Measurements from ENCODE around the gene MIB1.

The MIB1 gene

GRCh38 chr18:21894619-21895367, 154.2 kb downstream of the MIB1 start:
- no peak for DNase-seq (ENCODE audit: low spot score)

DNA sequence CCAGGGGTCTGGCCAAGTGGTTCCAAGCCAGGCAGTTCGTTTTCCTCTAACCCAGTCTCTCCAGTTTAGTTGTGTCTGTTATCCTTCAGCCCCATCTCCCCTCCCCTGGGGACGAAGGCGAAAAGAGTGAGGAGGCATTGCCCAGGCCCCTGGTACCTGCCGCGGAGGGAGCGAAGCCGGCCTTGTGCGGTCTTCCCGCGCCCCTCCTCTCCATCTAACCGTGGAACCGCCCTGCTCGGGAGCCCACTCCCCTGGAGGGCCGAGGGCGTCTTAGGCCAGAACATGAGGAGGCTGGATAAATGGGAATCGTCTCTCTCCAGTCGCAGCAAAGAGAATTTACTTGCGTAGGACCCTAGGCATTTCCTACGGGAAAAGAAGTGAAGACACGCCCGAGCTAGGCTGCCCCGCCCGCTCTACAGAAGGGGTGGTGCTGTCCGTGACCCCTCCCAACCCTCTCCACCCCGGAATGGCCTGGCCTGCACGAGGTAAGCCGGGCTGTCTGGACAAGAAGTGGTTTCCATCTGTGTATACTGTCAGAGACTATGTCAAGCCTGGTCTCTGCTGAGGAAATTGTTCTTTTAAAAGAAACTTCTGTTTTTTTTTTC, 156.2 kb downstream of the MIB1 start:
- DNase-seq (ENCODE audit: low spot score) = no peak

GRCh38 chr18:21897811-21898210, 157.2 kb downstream of the MIB1 start:
- DNase-seq (ENCODE audit: low spot score) = no peak

- no peak for DNase-seq (ENCODE audit: low spot score)
These were observed 160.2 kb downstream of the MIB1 start for GRCh38 chr18:21900605-21901352.

DNA sequence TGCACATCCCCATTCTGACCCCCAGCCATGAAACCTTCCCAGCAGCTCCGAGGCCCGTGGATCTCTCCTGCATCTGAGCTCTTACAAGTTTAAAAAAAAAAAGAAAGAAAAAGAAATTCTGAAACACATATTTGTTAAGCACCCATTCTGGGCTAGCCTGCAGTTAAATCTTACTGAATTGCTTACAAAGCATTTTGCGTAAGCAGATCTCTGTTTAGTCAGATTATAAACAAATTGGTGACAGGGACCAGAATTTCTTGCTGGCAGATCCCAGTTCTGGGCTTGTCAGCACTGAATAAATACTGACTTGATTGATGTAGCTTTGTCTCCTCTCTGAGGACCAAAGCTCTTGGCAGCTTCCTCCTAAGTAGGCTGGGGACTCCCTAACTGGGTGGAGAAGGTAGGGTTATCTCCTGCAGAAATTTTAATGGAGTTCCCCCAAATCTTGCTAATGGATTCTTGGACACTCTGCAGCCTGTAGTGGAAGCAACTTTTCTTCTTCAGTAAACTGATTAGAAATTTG, 160.9 kb downstream of the MIB1 start:
- DNase-seq (ENCODE audit: low spot score) = no peak

GRCh38 chr18:21903709-21904108, 163.1 kb downstream of the MIB1 start:
- no peak for DNase-seq (ENCODE audit: low spot score)

- DNase-seq (ENCODE audit: low spot score) = no peak
These were observed 164.3 kb downstream of the MIB1 start for GRCh38 chr18:21904856-21905255.

DNA sequence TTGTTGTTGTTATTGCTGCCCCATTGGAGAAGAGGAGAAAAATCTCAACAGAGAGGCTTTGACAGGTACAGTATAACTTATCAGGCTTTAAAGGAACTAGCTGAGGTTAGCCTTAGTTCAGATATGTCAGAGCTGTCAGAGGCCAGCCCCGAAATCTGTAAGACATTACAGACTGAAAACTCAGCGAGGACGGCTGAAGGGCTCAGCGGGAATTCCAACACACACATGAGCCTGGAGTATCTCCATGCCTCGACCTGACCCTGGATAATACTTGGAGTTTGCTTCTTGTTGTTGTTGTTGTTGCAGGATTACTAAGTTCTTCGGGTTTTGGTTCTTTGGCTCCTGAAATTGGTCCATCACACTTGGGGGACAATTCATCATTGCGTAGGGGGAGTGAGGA, 166.9 kb downstream of the MIB1 start:
- no peak for DNase-seq (ENCODE audit: low spot score)

GRCh38 chr18:21908711-21909110, 168.1 kb downstream of the MIB1 start:
- DNase-seq (ENCODE audit: low spot score) = no peak

- DNase-seq (ENCODE audit: low spot score) = no peak
These were observed 170.3 kb downstream of the MIB1 start for GRCh38 chr18:21910906-21911305.

DNA sequence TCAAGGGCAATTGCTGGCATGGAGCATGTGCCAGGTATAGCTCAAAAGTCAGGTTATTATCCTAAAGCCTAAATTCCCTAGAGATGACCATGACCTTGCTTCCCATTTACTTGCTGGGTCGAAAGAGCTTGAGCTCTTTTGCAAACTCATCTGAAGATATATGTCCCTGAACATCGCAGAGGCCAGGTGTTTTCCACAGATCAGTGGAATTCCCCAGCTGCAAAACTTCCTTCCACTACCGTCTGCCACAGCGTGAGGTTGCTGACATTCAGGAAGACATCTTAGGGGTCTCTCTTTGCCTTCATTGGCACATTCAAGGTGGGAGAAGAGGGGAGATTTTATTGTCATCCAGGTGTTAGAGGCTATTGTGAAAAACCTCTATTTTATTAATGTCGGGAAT, 171.0 kb downstream of the MIB1 start:
- no peak for DNase-seq (ENCODE audit: low spot score)

- no peak for DNase-seq (ENCODE audit: low spot score)
These were observed 172.0 kb downstream of the MIB1 start for GRCh38 chr18:21912339-21913239.

DNA sequence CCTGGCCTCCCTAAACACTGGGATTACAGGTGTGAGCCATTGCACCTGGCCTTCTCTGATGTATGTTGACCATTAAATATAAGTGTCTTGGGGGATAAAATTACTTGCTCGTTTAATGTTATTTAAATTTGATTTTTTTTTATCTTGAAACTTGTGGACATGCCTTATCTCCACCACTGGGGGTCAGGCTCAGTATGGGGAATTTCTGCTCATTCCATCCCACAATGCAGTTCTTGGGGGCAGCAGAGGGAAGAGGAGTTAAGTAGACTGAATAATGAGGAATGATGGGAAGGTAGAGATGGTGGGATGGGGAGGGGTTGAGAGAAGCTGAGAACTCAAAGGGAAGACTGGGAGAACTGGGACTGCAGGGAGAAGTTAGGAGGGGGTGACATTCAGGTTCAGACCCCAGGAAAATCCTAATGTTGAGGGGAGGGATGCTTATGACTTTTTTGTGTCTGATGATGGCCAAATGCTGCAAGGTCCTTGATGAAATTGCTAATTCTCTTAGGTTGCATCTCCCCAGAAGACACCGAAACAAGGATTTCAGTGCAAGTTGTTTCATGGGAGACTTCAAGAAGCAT, 174.2 kb downstream of the MIB1 start:
- no peak for DNase-seq (ENCODE audit: low spot score)

- no peak for DNase-seq (ENCODE audit: low spot score)
These were observed 175.0 kb downstream of the MIB1 start for GRCh38 chr18:21915546-21915945.

DNA sequence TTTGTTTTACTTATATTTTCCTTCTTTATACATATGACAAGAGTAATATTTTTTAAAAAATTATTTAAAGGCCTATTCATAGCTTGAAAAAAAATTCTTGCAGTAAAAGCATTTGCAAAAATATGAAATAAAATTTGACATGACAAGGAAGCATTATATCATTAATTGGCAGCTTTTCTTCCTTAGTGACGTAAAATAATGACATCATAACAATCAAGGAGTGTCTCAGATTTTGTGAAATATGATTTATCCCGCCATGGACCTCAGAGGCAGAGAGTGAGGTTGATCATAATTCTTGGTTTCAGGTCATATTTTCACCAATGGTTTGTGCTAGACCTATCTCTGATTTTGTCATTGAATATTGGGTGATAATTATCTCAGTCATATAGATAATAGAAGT, 176.0 kb downstream of the MIB1 start:
- DNase-seq (ENCODE audit: low spot score) = no peak

DNA sequence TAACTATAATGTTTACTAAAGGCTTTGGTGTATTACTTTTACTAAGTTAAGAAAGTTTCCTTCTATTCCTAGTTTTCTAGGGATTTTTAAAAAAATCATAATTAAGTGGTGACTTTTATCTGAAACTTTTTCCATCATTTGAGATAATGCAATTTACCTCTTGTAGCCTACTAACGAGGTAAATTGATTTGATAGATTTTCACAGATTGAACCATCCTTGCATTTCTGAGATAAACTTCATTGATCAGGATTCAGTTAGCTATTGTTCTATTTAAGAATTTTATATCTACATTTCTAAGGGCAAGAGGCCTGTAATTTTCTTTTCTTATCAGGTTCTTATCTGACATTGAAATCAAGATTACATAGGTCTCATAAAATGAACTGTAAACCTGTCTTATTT, 178.1 kb downstream of the MIB1 start:
- DNase-seq (ENCODE audit: low spot score) = no peak

Measured in hematopoietic multipotent progenitor cell treated with erythropoietin and hydrocortisone succinate and interleukin-3 and kit ligand, for 17 days (in vitro differentiated cells).